T1000 (cell line): Measurements from ENCODE around the gene TCF7L2.
A peak's percentile ranks its signal among the peaks of the same experiment; 100 is the strongest.

Source experiments
- DNase-seq: peaks from one replicate; lab custom pipeline; 2025; ENCODE audit warnings: mixed read lengths; lab: John Stamatoyannopoulos, UW

Gene TCF7L2

GRCh38 chr10:113045147-113046055 is 95.4 kb downstream of the TCF7L2 start:
- peak; percentile 57 for DNase-seq

- no peak for DNase-seq
Observed at GRCh38 chr10:113047151-113047550, 97.1 kb downstream of the TCF7L2 start.

GRCh38 chr10:113047605-113047962 is 97.5 kb downstream of the TCF7L2 start:
- DNase-seq: no peak

- no peak for DNase-seq
Observed at GRCh38 chr10:113047963-113048781, 98.1 kb downstream of the TCF7L2 start.

GRCh38 chr10:113049881-113050280 is 99.8 kb downstream of the TCF7L2 start:
- no peak for DNase-seq

GRCh38 chr10:113052076-113052830 is 102.2 kb downstream of the TCF7L2 start:
- DNase-seq: no peak

GRCh38 chr10:113053091-113053490 is 103.0 kb downstream of the TCF7L2 start:
- DNase-seq: no peak

- DNase-seq: no peak
Observed at GRCh38 chr10:113053881-113054280, 103.8 kb downstream of the TCF7L2 start.

GRCh38 chr10:113055458-113055857 is 105.4 kb downstream of the TCF7L2 start:
- no peak for DNase-seq

- DNase-seq: no peak
Observed at GRCh38 chr10:113056030-113056429, 106.0 kb downstream of the TCF7L2 start.

GRCh38 chr10:113056441-113057021 is 106.5 kb downstream of the TCF7L2 start:
- DNase-seq: peak; percentile 39

- DNase-seq: no peak
Observed at GRCh38 chr10:113057948-113058522, 108.0 kb downstream of the TCF7L2 start.

GRCh38 chr10:113058523-113059370 is 108.7 kb downstream of the TCF7L2 start:
- no peak for DNase-seq

GRCh38 chr10:113059371-113059780 is 109.3 kb downstream of the TCF7L2 start:
- no peak for DNase-seq

- no peak for DNase-seq
Observed at GRCh38 chr10:113060201-113061053, 110.4 kb downstream of the TCF7L2 start.

GRCh38 chr10:113061054-113061430 is 111.0 kb downstream of the TCF7L2 start:
- no peak for DNase-seq

- no peak for DNase-seq
Observed at GRCh38 chr10:113061557-113061956, 111.5 kb downstream of the TCF7L2 start.

GRCh38 chr10:113063043-113063967 is 113.3 kb downstream of the TCF7L2 start:
- no peak for DNase-seq

GRCh38 chr10:113064039-113064438 is 114.0 kb downstream of the TCF7L2 start:
- no peak for DNase-seq
